Keratinocyte (primary cell): ENCODE data around the gene STON1. TPM values are rescaled to one million over a fixed set of nuclear protein-coding genes. Genes with fewer than 3 reads are reported as not detected.
"Not testable (repeated sequence)": the region's sequence is repeated elsewhere in the genome, so short reads cannot be mapped to it uniquely, and the experiment has no call there.

Source experiments
- DNase-seq: peaks from one replicate; pipeline ENCODE4 v3.0.0-alpha.2; 2011; ENCODE audit warnings: low read depth, missing footprints, low spot score
- FAIRE-seq: peaks from 2 replicates; lab custom pipeline; 2011; peaks lifted over from hg19 to GRCh38; lab: Jason Lieb, UNC
- H2AFZ ChIP-seq: 2 replicates; pipeline ENCODE4 v1.6.0; 2012; ENCODE audit warnings: low read length, control low read depth, inconsistent platforms; ENCODE audit not compliant: control insufficient read depth
- H3K27ac ChIP-seq: 2 replicates; pipeline ENCODE4 v1.5.1; 2011; ENCODE audit warnings: low read length; ENCODE audit not compliant: control insufficient read depth, insufficient read depth
- H3K27me3 ChIP-seq: 3 replicates; pipeline ENCODE4 v1.6.0; 2011; ENCODE audit warnings: low read length; ENCODE audit not compliant: control insufficient read depth, insufficient read depth; ENCODE audit errors: extremely low read depth
- H3K36me3 ChIP-seq, 2 experiments: 2 replicates in 1 of 2; 3 replicates in 1 of 2; pipeline ENCODE4 v1.5.1; 2011; ENCODE audit warnings: low read length in 2 of 2, mild to moderate bottlenecking in 1 of 2; ENCODE audit not compliant: control insufficient read depth in 2 of 2, insufficient read depth in 2 of 2; ENCODE audit errors: extremely low read depth in 1 of 2
- H3K4me1 ChIP-seq: 3 replicates; pipeline ENCODE4 v1.5.1; 2011; ENCODE audit warnings: low read length; ENCODE audit not compliant: control insufficient read depth, insufficient read depth; ENCODE audit errors: extremely low read depth
- H3K4me2 ChIP-seq: 3 replicates; pipeline ENCODE4 v1.6.0; 2011; ENCODE audit warnings: low read depth, low read length; ENCODE audit not compliant: control insufficient read depth, insufficient read depth; ENCODE audit errors: extremely low read depth
- H3K4me3 ChIP-seq, 3 experiments: fragments of 200-600 bp in 1 of 3; sonication (generic) in 1 of 3; 2 replicates in 2 of 3; 3 replicates in 1 of 3; pipeline ENCODE4 v1.5.1; 2011 to 2016; ENCODE audit warnings: low read length in 3 of 3, mild to moderate bottlenecking in 3 of 3, control low read depth in 2 of 3, inconsistent platforms in 1 of 3, low read depth in 1 of 3, mixed read lengths in 1 of 3, mixed run types in 1 of 3, moderate library complexity in 1 of 3; ENCODE audit not compliant: control insufficient read depth in 2 of 3, insufficient read depth in 2 of 3; ENCODE audit errors: extremely low read depth in 1 of 3
- H3K79me2 ChIP-seq: 2 replicates; pipeline ENCODE4 v1.6.0; 2012; ENCODE audit warnings: low read length; ENCODE audit not compliant: control insufficient read depth, insufficient read depth
- H3K9ac ChIP-seq: 3 replicates; pipeline ENCODE4 v1.6.0; 2011; ENCODE audit warnings: low read length; ENCODE audit not compliant: control insufficient read depth, insufficient read depth; ENCODE audit errors: extremely low read depth
- H3K9me1 ChIP-seq: 3 replicates; pipeline ENCODE4 v1.6.0; 2011; ENCODE audit warnings: low read length; ENCODE audit not compliant: control insufficient read depth, insufficient read depth; ENCODE audit errors: extremely low read depth
- H3K9me3 ChIP-seq: 2 replicates; pipeline ENCODE4 v1.5.1; 2012; ENCODE audit warnings: low read depth, low read length; ENCODE audit not compliant: control insufficient read depth
- H4K20me1 ChIP-seq: 3 replicates; pipeline ENCODE4 v1.6.0; 2011; ENCODE audit warnings: low read length; ENCODE audit not compliant: control insufficient read depth, insufficient read depth; ENCODE audit errors: extremely low read depth
- EZH2 ChIP-seq: IDR thresholded peaks from one replicate; pipeline ENCODE4 v1.6.1; 2012; ENCODE audit warnings: inconsistent platforms, mild to moderate bottlenecking, low read length, moderate library complexity
- dilution Hi-C: fragments of 300-500 bp; cut with MboI; formaldehyde crosslinking; loops from one replicate; pipeline ENCODE4 v1.7.0; 2020; ENCODE audit warnings: low sequenced_read_pairs; ENCODE audit not compliant: extremely low pct_ligation_motif_present
- polyA plus RNA-seq, 5 experiments: library from polyadenylated mRNA; depleted of rRNA in 3 of 5; stranded (reverse) in 3 of 5; stranded (forward) in 1 of 5; unstranded in 1 of 5; fragments of >200 nt; gene quantifications; 1 replicate in 1 of 5; 2 replicates in 3 of 5; 3 replicates in 1 of 5; pipeline versions ENCODE4 v1.2.1 to v1.2.3, GENCODE V29; 2011 to 2012; ENCODE audit warnings: missing spikeins in 2 of 5, low read depth in 1 of 5, low replicate concordance in 1 of 5
- TF ChIP-seq, protein P1 (sequence below), 3 experiments: IDR thresholded peaks in 1 of 3; conservative IDR thresholded peaks in 1 of 3; optimal IDR thresholded peaks in 1 of 3; 2 replicates in 2 of 3; 3 replicates in 1 of 3; pipeline versions ENCODE3 to v1.5.1; 2011; ENCODE audit warnings: low read length in 3 of 3, mild to moderate bottlenecking in 3 of 3, moderate library complexity in 2 of 3, control low read depth in 1 of 3, inconsistent platforms in 1 of 3; ENCODE audit not compliant: insufficient read depth in 2 of 3; ENCODE audit errors: extremely low read depth in 1 of 3

STON1 gene
- polyA plus RNA-seq, 1 donor (not counting 4 experiments of a cell fraction or from before 2014, with no cell fraction given) = 1.2 TPM

DNA sequence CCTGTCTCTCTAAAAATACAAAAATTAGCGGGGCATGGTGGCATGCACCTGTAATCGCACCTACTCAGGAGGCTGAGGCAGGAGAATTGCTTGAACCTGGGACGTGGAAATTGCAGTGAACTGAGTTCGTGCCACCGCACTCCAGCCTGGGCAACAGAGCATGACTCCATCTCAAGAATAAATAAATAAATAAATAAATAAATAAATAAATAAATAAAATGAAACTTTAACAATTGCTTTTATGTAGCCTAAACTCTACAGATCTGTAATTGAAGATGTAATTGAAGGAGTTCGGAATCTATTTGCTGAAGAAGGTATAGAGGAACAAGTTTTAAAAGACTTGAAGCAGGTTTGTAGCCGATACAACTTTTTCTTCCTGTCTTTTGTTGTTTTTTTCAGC lies 90.7 kb downstream of the STON1 start:
- no peak overlapping the region for H3K4me2 ChIP-seq
- no peak overlapping the region for H3K27ac ChIP-seq
- no peaks in the 10 kb centered on the region for H3K4me1 ChIP-seq
- dilution Hi-C loops = no loop called here
- H2AFZ ChIP-seq = no peak overlapping the region
- no peaks in the 10 kb centered on the region for H3K9me3 ChIP-seq
- no peaks in the 10 kb centered on the region for H3K27me3 ChIP-seq
- H3K36me3 ChIP-seq = no peaks in the 10 kb centered on the region
- no peaks in the 10 kb centered on the region for H4K20me1 ChIP-seq
- FAIRE-seq (no peak), DNase-seq (no peak)
- no peak overlapping the region for H3K4me3 ChIP-seq
- no peaks in the 10 kb centered on the region for H3K9me1 ChIP-seq
- H3K9ac ChIP-seq = no peak overlapping the region
- TF ChIP-seq, protein P1, sequence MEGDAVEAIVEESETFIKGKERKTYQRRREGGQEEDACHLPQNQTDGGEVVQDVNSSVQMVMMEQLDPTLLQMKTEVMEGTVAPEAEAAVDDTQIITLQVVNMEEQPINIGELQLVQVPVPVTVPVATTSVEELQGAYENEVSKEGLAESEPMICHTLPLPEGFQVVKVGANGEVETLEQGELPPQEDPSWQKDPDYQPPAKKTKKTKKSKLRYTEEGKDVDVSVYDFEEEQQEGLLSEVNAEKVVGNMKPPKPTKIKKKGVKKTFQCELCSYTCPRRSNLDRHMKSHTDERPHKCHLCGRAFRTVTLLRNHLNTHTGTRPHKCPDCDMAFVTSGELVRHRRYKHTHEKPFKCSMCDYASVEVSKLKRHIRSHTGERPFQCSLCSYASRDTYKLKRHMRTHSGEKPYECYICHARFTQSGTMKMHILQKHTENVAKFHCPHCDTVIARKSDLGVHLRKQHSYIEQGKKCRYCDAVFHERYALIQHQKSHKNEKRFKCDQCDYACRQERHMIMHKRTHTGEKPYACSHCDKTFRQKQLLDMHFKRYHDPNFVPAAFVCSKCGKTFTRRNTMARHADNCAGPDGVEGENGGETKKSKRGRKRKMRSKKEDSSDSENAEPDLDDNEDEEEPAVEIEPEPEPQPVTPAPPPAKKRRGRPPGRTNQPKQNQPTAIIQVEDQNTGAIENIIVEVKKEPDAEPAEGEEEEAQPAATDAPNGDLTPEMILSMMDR (optimal IDR thresholded peaks at IDR 0.05 in 1 of 3, IDR thresholded peaks at IDR 0.05 in 1 of 3, conservative IDR thresholded peaks at IDR 0.05 in 1 of 3; ENCODE audit: extremely low read depth in 1 of 3, insufficient read depth in 2 of 3, low read length in 3 of 3) = no peak
- TF ChIP-seq EZH2 = no peak
- no peaks in the 10 kb centered on the region for H3K79me2 ChIP-seq

DNA sequence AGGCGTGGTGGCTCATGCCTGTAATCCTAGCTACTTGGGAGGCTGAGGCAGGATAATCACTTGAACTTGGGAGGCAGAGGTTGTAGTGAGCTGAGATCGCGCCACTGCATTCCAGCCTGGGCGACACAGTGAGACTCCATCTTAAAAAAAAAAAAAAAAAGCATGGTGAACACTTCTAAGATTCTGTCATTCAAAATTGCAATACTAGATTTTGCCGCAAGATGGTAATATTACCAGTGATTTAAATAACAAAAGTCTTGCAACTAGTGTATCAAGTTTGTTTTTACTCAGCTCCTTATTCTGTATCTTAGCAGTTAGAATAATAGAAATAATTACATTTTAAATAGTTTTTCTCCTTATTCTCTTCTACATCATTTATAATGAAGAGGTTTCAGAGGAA lies 92.7 kb downstream of the STON1 start:
- H3K4me3 ChIP-seq, H3K9me1 ChIP-seq, H2AFZ ChIP-seq, DNase-seq, H3K4me1 ChIP-seq, H3K27ac ChIP-seq, H3K9me3 ChIP-seq, dilution Hi-C loops, H3K36me3 ChIP-seq, H3K27me3 ChIP-seq, H4K20me1 ChIP-seq, H3K79me2 ChIP-seq, FAIRE-seq, H3K4me2 ChIP-seq, H3K9ac ChIP-seq: not testable (repeated sequence)

DNA sequence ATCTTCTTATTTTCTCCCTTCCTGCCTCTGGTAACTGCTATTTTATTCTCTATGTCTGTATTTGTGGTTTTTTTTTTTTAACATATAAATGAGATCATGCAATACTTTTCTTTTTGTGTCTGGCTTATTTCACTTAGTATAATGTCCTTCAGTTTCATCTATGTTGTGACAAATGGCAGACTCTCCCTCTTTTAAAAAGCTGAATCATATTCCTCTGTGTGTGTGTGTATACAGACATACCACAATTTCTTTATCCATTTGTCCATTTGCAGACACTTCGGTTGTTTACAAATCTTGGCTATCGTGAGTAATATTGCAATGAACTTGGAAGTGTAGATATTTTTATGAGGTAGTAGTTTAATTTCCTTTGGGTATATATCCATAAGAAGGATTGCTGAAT lies 94.7 kb downstream of the STON1 start:
- Histone ChIP-seq H3K79me2 (no peaks in the 10 kb centered on the region), H3K27ac (no peak overlapping the region), H3K36me3 (no peaks in the 10 kb centered on the region), H3K4me2 (no peak overlapping the region), H3K27me3 (no peaks in the 10 kb centered on the region), H3K9ac (no peak overlapping the region), H3K4me1 (no peaks in the 10 kb centered on the region), H3K9me1 (no peaks in the 10 kb centered on the region), H3K4me3 (no peak overlapping the region), H4K20me1 (no peaks in the 10 kb centered on the region), H2AFZ (no peak overlapping the region), H3K9me3 (no peaks in the 10 kb centered on the region)
- dilution Hi-C loops = no loop called here
- TF ChIP-seq EZH2 = no peak
- FAIRE-seq (no peak), DNase-seq (no peak)
